Ascending aorta (tissue), 2 donors: Measurements from ENCODE around the gene HEPH. TPM values are rescaled to one million over a fixed set of nuclear protein-coding genes. Genes with fewer than 3 reads are reported as not detected.
"Not testable (repeated sequence)": the region's sequence is repeated elsewhere in the genome, so short reads cannot be mapped to it uniquely, and the experiment has no call there.

Experiments used
- DNase-seq, 2 donors: peaks; one replicate each; pipeline ENCODE4 v3.0.0-alpha.2; 2019; ENCODE audit warnings: low spot score in 2 of 2
- H3K27ac ChIP-seq, 2 donors: fragments of 200-600 bp; sonication (generic); one replicate each; pipeline ENCODE4 v1.5.1; 2016 to 2017; ENCODE audit warnings: mild to moderate bottlenecking in 1 of 2
- H3K27me3 ChIP-seq: fragments of 200-600 bp; sonication (generic); one replicate; pipeline ENCODE4 v1.5.1; 2017
- H3K36me3 ChIP-seq, 2 donors: fragments of 200-600 bp; sonication (generic); one replicate each; pipeline ENCODE4 v1.5.1; 2016
- H3K4me1 ChIP-seq, 2 donors: fragments of 200-600 bp; sonication (generic); one replicate each; pipeline ENCODE4 v1.5.1; 2016 to 2017; ENCODE audit warnings: mild to moderate bottlenecking in 1 of 2
- H3K4me3 ChIP-seq, 2 donors: fragments of 200-600 bp; sonication (generic); one replicate each; pipeline ENCODE4 v1.5.1; 2016 to 2017; ENCODE audit warnings: mild to moderate bottlenecking in 1 of 2
- H3K9me3 ChIP-seq, 2 donors: fragments of 200-600 bp; sonication (generic); one replicate each; pipeline ENCODE4 v1.5.1; 2016
- intact Hi-C: fragments of 100-400 bp; cut with DNase I; formaldehyde crosslinking; loops from one replicate; pipeline ENCODE4 v1.15.1; 2023
- total RNA-seq: library from RNA; depleted of rRNA; stranded (reverse); fragments of >200 nt; gene quantifications from one replicate; pipeline ENCODE4 v1.1.0, GENCODE V29; 2016
- TF ChIP-seq, protein P1 (sequence below), 3 experiments: fragments of 200-600 bp in 2 of 3; fragments of 450-650 bp in 1 of 3; sonication (generic) in 2 of 3; IDR thresholded peaks; one replicate each; pipeline ENCODE4 v1.5.1; 2016 to 2019; ENCODE audit warnings: antibody characterized with exemption in 3 of 3, mild to moderate bottlenecking in 1 of 3, moderate library complexity in 1 of 3

Gene HEPH, protein sequence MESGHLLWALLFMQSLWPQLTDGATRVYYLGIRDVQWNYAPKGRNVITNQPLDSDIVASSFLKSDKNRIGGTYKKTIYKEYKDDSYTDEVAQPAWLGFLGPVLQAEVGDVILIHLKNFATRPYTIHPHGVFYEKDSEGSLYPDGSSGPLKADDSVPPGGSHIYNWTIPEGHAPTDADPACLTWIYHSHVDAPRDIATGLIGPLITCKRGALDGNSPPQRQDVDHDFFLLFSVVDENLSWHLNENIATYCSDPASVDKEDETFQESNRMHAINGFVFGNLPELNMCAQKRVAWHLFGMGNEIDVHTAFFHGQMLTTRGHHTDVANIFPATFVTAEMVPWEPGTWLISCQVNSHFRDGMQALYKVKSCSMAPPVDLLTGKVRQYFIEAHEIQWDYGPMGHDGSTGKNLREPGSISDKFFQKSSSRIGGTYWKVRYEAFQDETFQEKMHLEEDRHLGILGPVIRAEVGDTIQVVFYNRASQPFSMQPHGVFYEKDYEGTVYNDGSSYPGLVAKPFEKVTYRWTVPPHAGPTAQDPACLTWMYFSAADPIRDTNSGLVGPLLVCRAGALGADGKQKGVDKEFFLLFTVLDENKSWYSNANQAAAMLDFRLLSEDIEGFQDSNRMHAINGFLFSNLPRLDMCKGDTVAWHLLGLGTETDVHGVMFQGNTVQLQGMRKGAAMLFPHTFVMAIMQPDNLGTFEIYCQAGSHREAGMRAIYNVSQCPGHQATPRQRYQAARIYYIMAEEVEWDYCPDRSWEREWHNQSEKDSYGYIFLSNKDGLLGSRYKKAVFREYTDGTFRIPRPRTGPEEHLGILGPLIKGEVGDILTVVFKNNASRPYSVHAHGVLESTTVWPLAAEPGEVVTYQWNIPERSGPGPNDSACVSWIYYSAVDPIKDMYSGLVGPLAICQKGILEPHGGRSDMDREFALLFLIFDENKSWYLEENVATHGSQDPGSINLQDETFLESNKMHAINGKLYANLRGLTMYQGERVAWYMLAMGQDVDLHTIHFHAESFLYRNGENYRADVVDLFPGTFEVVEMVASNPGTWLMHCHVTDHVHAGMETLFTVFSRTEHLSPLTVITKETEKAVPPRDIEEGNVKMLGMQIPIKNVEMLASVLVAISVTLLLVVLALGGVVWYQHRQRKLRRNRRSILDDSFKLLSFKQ
- total RNA-seq = 38.8 TPM

DNA sequence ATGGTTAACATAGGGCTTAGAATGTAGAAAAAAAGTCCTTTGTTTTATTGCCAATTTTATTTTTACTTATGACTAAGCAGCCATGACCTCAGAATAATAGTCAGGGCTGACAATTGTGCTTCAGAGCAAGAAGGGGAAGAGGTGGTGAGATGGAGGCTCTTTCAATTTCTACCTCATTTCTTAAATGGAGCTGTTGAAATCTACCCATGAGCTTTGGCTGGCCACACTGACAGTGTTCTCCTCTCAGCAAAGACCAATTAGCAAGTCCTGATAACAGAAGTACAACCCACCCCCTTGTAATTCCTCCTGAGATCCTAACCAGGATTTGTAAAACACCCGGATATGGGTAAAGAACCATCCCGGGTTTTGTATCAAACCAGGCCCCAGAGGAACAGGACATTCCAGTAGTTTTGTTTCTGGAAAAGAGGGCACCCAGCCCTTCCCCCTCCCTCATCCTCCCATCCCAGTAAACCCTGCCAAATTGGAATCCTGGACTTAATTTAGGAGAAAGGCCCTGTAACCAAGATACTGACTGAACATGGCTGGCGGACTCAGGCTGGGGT lies at the start of gene HEPH:
HEPH (plus strand) TSS at position 399 of the 563 bp plus-strand sequence. CDS start 6,324 bp downstream, outside the sequence.
- DNase-seq = no peak
- TF ChIP-seq, protein P1, sequence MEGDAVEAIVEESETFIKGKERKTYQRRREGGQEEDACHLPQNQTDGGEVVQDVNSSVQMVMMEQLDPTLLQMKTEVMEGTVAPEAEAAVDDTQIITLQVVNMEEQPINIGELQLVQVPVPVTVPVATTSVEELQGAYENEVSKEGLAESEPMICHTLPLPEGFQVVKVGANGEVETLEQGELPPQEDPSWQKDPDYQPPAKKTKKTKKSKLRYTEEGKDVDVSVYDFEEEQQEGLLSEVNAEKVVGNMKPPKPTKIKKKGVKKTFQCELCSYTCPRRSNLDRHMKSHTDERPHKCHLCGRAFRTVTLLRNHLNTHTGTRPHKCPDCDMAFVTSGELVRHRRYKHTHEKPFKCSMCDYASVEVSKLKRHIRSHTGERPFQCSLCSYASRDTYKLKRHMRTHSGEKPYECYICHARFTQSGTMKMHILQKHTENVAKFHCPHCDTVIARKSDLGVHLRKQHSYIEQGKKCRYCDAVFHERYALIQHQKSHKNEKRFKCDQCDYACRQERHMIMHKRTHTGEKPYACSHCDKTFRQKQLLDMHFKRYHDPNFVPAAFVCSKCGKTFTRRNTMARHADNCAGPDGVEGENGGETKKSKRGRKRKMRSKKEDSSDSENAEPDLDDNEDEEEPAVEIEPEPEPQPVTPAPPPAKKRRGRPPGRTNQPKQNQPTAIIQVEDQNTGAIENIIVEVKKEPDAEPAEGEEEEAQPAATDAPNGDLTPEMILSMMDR (IDR thresholded peaks at IDR 0.05) = no peak
- H3K4me1 ChIP-seq = no peaks in the 10 kb centered on the region
- no peaks in the 10 kb centered on the region for H3K36me3 ChIP-seq
- peak within 1 kb of the TSS; percentile 42 to 70 for H3K27ac ChIP-seq
- H3K9me3 ChIP-seq = no peaks in the 10 kb centered on the region
- no peaks in the 10 kb centered on the region for H3K27me3 ChIP-seq
- intact Hi-C loops = loop anchor here (5.0 kb wide), 1 partner anchor 567 kb away; no protein-coding TSS in a partner anchor
- H3K4me3 ChIP-seq = peak within 1 kb of the TSS; percentile 48 to 65

DNA sequence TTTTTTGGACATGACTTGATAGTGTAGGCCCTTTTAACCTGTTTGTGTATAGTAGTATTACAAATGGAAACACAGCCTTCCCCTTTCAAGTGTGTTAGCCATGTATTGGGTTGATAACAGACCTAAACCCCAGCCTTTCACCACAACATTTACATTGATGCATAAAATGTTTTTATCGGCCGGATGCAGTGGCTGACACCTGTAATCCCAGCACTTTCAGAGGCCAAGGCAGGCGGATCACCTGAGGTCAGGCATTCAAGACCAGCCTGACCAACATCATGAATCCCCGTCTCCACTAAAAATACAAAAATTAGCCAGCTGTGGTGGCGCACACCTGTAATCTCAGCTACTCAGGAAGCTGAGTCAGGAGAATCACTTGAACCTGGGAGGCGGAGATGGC lies 45.3 kb upstream of the HEPH start:
- H3K4me1 ChIP-seq, intact Hi-C loops, H3K9me3 ChIP-seq, H3K36me3 ChIP-seq, H3K4me3 ChIP-seq, DNase-seq, H3K27me3 ChIP-seq, H3K27ac ChIP-seq: not testable (repeated sequence)

DNA sequence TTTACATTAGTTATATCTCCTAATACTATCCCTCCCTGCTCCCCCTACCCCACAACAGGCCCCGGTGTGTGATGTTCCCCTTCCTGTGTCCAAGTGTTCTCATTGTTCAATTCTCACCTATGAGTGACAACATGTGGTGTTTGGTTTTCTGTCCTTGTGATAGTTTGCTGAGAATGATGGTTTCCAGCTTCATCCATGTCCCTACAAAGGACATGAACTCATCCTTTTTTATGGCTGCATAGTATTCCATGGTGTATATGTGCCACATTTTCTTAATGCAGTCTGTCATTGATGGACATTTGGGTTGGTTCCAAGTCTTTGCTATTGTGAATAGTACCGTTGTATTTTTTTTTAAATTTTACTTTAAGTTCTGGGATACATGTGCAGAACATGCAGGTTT lies 42.7 kb upstream of the HEPH start:
- H3K27ac ChIP-seq, H3K27me3 ChIP-seq, H3K36me3 ChIP-seq, H3K9me3 ChIP-seq, intact Hi-C loops, DNase-seq, H3K4me3 ChIP-seq, H3K4me1 ChIP-seq: not testable (repeated sequence)

DNA sequence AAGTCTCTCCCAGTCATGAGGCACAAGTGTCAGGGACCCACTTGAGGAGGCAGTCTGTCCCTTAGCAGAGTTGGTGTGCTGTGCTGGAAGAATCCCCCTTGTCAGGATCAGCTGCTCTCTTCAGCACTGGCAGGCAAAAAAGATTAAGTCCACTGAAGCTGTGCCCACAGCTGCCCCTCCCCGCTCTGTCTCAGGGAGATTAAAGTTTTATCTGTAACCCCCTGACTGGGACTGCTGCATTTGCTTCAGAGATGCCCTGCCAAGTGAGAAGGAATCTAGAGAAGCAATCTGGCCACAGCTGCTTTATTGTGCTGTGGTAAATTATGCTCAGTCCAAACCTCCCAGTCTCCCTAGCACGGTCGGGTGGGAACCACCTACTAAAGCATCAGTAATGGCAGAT lies 37.4 kb upstream of the HEPH start:
- no peaks in the 10 kb centered on the region for H3K4me1 ChIP-seq
- H3K4me3 ChIP-seq = no peak overlapping the region
- TF ChIP-seq, protein P1 (IDR thresholded peaks at IDR 0.05) = no peak
- no peaks in the 10 kb centered on the region for H3K9me3 ChIP-seq
- intact Hi-C loops = no loop called here
- no peak overlapping the region for H3K27ac ChIP-seq
- no peaks in the 10 kb centered on the region for H3K36me3 ChIP-seq
- no peak for DNase-seq
- no peaks in the 10 kb centered on the region for H3K27me3 ChIP-seq

DNA sequence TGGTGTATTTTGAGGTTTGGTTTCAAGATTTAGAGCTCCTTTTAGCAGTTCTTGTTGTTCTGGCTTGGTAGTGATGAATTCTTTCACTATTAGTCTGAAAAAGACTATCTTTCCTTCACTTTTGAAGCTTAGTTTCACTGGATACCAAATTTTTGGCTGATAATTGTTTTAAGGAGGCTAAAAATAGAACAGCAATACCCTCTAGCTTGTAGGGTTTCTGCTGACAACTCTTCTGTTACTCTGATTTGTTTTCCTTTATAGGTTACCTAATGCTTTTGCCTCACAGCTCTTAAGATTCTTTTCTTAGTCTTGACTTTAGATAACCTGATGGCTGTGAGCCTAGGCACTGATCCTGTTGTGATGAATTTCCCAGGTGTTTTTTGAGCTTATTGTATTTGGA lies 33.6 kb upstream of the HEPH start:
- TF ChIP-seq, protein P1 (IDR thresholded peaks at IDR 0.05) = no peak
- H3K36me3 ChIP-seq = no peaks in the 10 kb centered on the region
- intact Hi-C loops = no loop called here
- no peak for DNase-seq
- H3K9me3 ChIP-seq = no peaks in the 10 kb centered on the region
- peak overlapping the region in 1 of 2 donors; percentile 46 for H3K27ac ChIP-seq
- H3K4me1 ChIP-seq = no peaks in the 10 kb centered on the region
- H3K4me3 ChIP-seq = no peak overlapping the region
- H3K27me3 ChIP-seq = no peaks in the 10 kb centered on the region

DNA sequence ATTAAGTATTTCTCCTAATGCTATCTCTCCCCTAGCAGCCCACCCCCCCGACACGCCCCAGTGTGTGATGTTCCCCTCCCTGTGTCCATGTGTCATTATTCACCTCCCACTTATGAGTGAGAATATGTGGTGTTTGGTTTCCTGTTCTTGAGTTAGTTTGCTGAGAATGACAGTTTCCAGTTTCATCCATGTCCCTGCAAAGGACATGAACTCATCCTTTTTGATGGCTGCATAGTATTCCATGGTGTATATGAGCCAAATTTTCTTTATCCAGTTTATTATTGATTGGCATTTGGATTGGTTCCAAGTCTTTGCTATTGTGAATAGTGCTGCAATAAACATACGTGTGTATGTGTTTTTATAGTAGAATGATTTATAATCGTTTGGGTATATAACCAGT lies 28.8 kb upstream of the HEPH start:
- H3K9me3 ChIP-seq, H3K4me1 ChIP-seq, H3K36me3 ChIP-seq, intact Hi-C loops, H3K27me3 ChIP-seq, DNase-seq, H3K27ac ChIP-seq, H3K4me3 ChIP-seq: not testable (repeated sequence)
